Measurements from ENCODE around the gene MCEMP1.

Gene MCEMP1

DNA sequence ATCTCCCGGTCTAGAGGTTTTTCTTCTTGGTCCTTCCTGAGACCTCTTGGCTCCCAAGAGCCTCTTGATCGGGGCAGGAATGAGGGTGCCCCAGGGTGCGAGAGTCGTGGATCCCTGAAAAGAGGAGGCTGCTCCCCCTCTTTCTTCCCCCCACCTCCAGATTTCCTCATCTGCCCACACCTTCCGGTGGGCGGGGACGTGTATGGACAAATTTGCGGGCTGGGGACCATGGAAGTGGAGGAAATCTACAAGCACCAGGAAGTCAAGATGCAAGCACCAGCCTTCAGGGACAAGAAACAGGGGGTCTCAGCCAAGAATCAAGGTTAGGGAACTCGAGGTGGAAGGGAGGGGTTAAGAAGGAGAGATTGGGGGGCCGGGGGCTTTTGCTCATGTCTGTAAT lies at the start of gene MCEMP1:
MCEMP1 (plus strand) TSS at position 237 of the 400 bp plus-strand sequence; CDS start at position 268, 31 bp downstream.
- DNase-seq, result no peak
- intact Hi-C loops (cut with DNase I), result no loop called here

DNA sequence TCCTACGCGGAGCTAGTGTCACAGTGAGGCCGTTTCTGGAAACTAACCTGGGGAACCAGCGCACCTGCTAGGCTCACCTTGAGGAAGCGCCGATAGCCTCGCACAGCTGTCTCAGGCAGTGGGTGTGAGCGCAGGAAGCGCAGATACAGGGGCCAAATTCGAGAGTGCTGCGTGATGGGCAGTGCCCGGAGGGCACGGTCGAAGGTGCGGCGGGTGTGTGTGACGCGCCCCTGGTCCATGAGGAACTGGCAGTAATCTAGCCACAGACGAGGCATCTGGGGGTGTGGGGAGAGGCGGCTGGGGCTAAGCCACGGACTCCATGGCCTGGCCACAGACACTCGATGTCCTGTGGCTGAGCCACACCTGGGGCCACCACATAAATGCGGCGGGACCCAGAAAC lies 49.7 kb upstream of the MCEMP1 start:
- no peak for DNase-seq
- intact Hi-C loops (cut with DNase I), result no loop called here

- no peak for DNase-seq
- intact Hi-C loops (cut with DNase I), result no loop called here
Observed at GRCh38 chr19:7628589-7629311, 48.1 kb upstream of the MCEMP1 start.

DNA sequence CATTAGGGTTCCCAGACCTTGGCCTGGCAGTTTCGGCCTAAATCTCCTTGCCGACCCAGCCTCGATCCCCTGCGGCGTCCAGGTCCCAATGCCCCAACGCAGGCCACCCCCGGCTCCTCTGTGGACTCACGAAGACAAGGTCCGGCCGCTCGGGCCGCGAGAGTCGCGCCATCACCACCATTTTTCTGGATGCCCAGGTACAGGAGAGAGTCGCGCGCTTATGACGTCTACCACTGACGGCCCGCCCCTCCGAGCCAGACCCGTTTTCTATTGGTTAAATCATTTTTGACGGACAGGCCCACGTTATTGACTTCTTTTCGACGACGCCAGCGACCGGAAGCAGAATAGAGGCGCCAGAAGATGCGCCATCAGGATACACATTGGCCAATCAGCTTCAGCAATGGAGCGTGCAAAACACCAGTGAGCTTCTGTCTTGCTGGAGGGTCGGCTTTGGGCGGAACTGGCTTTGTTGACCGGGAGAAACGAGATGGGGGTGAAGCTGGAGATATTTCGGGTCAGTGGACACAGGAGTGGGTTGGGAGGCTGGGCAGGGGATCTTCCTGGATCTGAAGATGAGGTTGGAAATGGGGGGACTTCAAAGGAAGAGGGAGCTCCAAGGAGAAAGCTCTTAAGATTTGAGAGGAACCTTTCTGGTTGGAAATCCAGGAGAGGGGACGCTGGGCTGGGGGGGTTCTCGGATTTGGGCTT lies 47.4 kb upstream of the MCEMP1 start, which contains the start of the genes PET100 and XAB2:
PET100 (plus strand) TSS at position 447 of the 708 bp plus-strand sequence; CDS start at position 488, 41 bp downstream.
XAB2 (minus strand) TSS at position 199 of the 708 bp plus-strand sequence; CDS start at position 181, 18 bp downstream.
- DNase-seq, result peak; percentile 93 to 99 (median 98)
- intact Hi-C loops (cut with DNase I), result no loop called here

- DNase-seq, result no peak
- intact Hi-C loops (cut with DNase I), result no loop called here
Observed at GRCh38 chr19:7631577-7631976, 45.3 kb upstream of the MCEMP1 start.

- intact Hi-C loops (cut with DNase I), result no loop called here
Observed at GRCh38 chr19:7632340-7633203, 44.3 kb upstream of the MCEMP1 start.

DNA sequence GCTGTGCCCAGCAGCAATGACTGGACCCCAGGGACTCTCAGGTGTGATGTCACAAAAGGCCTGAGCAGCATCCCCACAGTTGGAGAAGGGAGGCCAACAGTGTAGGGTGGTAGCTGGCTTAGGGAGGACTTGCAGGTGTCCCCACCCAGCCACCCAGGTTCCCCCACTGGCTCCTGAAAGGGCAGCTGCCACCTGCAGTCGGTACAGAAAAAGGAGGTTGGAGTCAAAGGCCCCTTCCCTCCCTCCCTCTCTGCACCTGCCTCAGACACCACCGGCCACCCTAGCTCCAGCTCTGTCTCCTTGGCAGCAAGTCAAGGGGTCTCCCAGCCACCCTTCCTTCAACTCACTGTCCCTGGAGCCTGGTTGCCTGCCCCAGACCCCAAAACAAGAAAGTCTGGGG lies 43.2 kb upstream of the MCEMP1 start, which contains the start of gene PCP2:
PCP2 (minus strand) TSS at position 22 of the 400 bp plus-strand sequence. CDS start 262 bp downstream, outside the sequence.
- no peak for DNase-seq
- intact Hi-C loops (cut with DNase I), result no loop called here

More at GRCh38 chr19:7632340-7633203, 44.3 kb upstream of the MCEMP1 start:
- DNase-seq, result no peak

DNA sequence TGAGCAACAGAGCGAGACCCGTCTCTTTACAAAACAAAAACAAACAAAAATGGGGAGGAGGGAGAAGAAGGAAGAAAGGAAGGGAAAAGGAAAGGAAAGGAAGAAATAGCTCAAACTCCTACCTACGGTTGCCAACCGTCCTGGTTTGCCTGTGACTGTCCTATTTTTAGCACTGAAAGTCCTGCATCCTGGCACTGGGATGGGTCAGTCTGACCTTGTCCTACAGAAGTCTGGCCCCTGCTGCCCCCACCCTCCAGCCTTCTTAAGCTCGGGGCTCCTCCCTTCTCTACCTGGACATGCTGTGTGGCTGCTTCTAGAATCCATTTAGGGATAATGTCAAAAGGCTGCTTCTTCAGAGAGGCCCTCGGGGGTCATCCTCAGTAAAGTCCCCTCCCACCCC lies 41.2 kb upstream of the MCEMP1 start:
- intact Hi-C loops (cut with DNase I), result no loop called here
- DNase-seq, result no peak

- intact Hi-C loops (cut with DNase I), result no loop called here
- no peak for DNase-seq
Observed at GRCh38 chr19:7636317-7636690, 40.6 kb upstream of the MCEMP1 start.

- peak in 25 of 42 donors; percentile 19 to 67 (median 40) for DNase-seq
- intact Hi-C loops (cut with DNase I), result no loop called here
Observed at GRCh38 chr19:7636691-7637373, 40.1 kb upstream of the MCEMP1 start, which contains the start of gene STXBP2. Gene STXBP2 (plus strand): TSS chr19:7637110. CDS start chr19:7637150, 40 bp downstream.

- intact Hi-C loops (cut with DNase I), result no loop called here
- peak in 10 of 42 donors; percentile 20 to 57 (median 34) for DNase-seq
Observed at GRCh38 chr19:7637374-7638256, 39.3 kb upstream of the MCEMP1 start.

DNA sequence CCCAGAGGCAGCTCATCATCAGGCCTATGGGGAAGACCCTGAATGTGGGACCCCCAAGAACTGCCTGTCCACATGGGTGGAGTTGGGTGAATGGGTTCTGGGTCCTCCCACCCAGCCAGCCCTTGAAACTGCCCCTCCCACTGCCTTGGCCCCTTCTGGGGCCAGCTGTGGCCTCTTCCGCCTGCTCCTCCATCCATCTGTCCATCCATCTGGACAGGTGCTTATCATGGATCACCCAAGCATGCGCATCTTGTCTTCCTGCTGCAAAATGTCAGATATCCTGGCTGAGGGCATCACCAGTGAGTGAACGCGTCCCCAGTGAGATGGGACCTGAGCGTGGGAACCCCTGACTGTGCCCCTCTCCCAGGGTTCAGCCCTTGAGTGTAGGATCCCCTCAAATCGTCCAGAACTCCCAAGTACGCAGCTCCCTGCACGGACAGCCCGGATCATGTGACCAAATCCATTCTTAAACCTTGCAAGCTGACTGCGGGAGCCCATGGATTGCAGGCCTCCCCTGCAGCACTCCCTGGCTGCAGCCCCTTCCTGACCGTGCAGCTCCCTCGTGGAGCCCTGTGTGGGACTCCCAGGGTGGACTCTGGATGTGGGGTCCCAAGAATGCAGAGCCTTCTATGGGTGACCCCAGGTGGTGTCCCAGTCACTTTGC lies 38.0 kb upstream of the MCEMP1 start:
- intact Hi-C loops (cut with DNase I), result no loop called here

DNA sequence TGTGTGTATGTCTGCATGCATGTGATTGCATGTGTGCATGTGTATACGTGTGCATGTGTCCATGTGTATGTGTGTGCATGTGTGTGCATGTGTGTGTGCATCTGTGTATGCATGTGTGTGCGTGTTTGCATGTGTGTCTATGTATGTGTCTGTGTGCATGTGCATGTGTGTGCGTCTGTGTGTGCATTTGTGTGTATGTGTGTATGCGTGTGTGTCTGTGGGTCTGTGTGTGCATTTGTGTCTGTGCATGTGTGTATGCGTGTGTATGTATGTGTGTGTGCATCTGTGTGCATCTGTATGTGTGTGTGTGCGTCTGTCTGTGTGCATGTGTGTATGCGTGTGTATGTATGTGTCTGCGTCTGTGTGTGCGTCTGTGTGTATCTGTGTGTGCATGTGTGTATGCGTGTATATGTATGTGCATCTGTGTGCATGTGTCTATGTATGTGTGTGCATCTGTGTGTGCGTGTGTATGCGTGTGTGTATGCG lies 37.0 kb upstream of the MCEMP1 start:
- DNase-seq, result no peak
- intact Hi-C loops (cut with DNase I), result no loop called here

More for the DNA sequence above, 38.0 kb upstream of the MCEMP1 start:
- no peak for DNase-seq

DNA sequence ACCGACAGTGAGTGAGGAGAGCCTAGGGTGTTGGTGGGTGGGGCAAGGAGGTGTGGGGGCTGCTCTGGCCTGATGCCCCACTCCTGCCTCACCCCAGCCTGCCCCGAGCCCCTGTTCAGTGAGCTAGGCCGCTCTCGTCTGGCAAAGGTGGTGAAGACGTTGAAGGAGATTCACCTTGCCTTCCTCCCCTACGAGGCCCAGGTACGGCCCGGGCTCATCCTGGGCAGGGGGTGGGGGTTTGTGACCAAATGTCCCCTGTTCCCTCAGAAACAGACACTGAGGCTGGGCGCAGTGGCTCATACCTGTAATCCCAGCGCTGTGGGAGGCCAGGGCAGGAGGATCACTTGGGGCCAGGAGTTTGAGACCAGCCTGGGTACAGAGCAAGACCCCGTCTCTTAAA lies 36.1 kb upstream of the MCEMP1 start:
- intact Hi-C loops (cut with DNase I), result no loop called here
- DNase-seq, result no peak

- intact Hi-C loops (cut with DNase I), result no loop called here
- DNase-seq, result no peak
Observed at GRCh38 chr19:7641290-7642276, 35.3 kb upstream of the MCEMP1 start.

Data from head of caudate nucleus (tissue), 42 donors.